Panc1 (cell line): ENCODE measurements around the gene NUSAP1.

Source experiments
- POLR2AphosphoS5 ChIP-seq: IDR thresholded peaks from 2 replicates; pipeline ENCODE4 v1.6.1; 2012; ENCODE audit warnings: mild to moderate bottlenecking, low read depth, low read length, moderate library complexity
- SIN3A ChIP-seq: IDR thresholded peaks from 2 replicates; pipeline ENCODE4 v1.6.1; 2012; ENCODE audit warnings: low read depth, mild to moderate bottlenecking, low read length, moderate library complexity, borderline replicate concordance; ENCODE audit not compliant: insufficient read depth
- TF ChIP-seq, protein P1 (sequence below): fragments of 450-650 bp; IDR thresholded peaks from 2 replicates; pipeline ENCODE4 v1.5.1; 2017; ENCODE audit warnings: mild to moderate bottlenecking

DNA sequence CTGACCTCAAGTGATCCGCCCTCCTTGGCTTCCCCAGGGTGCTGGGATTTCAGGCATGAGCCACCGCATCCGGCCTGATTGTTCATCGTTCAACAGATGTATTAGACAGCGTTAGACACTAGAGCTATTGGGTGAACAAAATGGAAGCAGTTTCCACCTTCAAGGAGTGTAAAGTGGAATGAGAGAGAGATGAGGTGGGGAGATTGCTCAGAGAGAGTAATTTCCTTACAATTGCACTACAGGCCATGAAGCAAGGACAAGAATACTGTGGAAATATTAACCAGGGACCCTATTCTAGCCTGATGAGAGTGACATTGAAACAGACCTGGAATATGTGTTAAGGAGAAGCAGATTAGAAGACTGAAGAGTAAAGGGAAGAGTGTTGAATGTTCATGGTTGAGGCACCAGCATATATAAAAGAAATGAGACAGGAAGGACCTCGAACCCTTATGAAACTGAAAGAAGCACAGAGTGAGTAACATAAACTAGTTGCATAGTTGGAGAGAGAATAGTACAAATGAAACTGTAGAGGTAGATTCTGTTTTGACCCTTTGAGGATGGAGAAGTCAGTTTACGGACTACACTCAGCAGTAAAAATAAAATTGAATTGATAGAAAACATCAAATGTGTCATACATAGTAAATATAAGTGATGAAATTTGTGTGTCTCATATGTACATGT, 91.4 kb downstream of the NUSAP1 start:
- TF ChIP-seq, protein P1, sequence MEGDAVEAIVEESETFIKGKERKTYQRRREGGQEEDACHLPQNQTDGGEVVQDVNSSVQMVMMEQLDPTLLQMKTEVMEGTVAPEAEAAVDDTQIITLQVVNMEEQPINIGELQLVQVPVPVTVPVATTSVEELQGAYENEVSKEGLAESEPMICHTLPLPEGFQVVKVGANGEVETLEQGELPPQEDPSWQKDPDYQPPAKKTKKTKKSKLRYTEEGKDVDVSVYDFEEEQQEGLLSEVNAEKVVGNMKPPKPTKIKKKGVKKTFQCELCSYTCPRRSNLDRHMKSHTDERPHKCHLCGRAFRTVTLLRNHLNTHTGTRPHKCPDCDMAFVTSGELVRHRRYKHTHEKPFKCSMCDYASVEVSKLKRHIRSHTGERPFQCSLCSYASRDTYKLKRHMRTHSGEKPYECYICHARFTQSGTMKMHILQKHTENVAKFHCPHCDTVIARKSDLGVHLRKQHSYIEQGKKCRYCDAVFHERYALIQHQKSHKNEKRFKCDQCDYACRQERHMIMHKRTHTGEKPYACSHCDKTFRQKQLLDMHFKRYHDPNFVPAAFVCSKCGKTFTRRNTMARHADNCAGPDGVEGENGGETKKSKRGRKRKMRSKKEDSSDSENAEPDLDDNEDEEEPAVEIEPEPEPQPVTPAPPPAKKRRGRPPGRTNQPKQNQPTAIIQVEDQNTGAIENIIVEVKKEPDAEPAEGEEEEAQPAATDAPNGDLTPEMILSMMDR: no peak
- TF ChIP-seq POLR2AphosphoS5 (no peak), SIN3A (no peak)
